Fibroblast of lung (primary cell): Measurements from ENCODE around the gene CSNK1G2. TPM values are rescaled to one million over a fixed set of nuclear protein-coding genes. Genes with fewer than 3 reads are reported as not detected.

Experiments used
- DNase-seq, 2 donors: peaks; one replicate each; pipeline versions ENCODE4 v3.0.0 to v3.0.0-alpha.2; 2010; ENCODE audit warnings: low read depth in 2 of 2
- H2AFZ ChIP-seq: 2 replicates; pipeline ENCODE4 v1.5.1; 2012; ENCODE audit warnings: low read length, control low read depth, inconsistent platforms
- H3K27ac ChIP-seq: 2 replicates; pipeline ENCODE4 v1.5.1; 2011; ENCODE audit warnings: low read length, control low read depth; ENCODE audit not compliant: insufficient read depth
- H3K27me3 ChIP-seq: 2 replicates; pipeline ENCODE4 v1.5.1; 2011; ENCODE audit warnings: mild to moderate bottlenecking, low read length; ENCODE audit not compliant: control insufficient read depth, insufficient read depth
- H3K36me3 ChIP-seq: 2 replicates; pipeline ENCODE4 v1.5.1; 2011; ENCODE audit warnings: low read length; ENCODE audit not compliant: control insufficient read depth, insufficient read depth
- H3K4me1 ChIP-seq: 2 replicates; pipeline ENCODE4 v1.5.1; 2011; ENCODE audit warnings: low read length; ENCODE audit not compliant: control insufficient read depth, insufficient read depth; ENCODE audit errors: extremely low read depth
- H3K4me2 ChIP-seq: 2 replicates; pipeline ENCODE4 v1.5.1; 2011; ENCODE audit warnings: low read length, control low read depth; ENCODE audit not compliant: insufficient read depth; ENCODE audit errors: extremely low read depth
- H3K4me3 ChIP-seq, 4 experiments: fragments of 200-600 bp in 1 of 4; sonication (generic) in 1 of 4; replicated peaks in 1 of 4; 2 replicates each; pipeline ENCODE4 v1.5.1; 2011 to 2016; ENCODE audit warnings: low read length in 4 of 4, low read depth in 3 of 4, mild to moderate bottlenecking in 3 of 4, control low read depth in 2 of 4, inconsistent platforms in 1 of 4, mixed read lengths in 1 of 4; ENCODE audit not compliant: insufficient read depth in 1 of 4; ENCODE audit errors: control extremely low read depth in 1 of 4
- H3K79me2 ChIP-seq: 2 replicates; pipeline ENCODE4 v1.5.1; 2012; ENCODE audit warnings: mild to moderate bottlenecking, low read length, inconsistent platforms; ENCODE audit not compliant: control insufficient read depth, insufficient read depth
- H3K9ac ChIP-seq: 2 replicates; pipeline ENCODE4 v1.5.1; 2011; ENCODE audit warnings: mild to moderate bottlenecking, low read length, control low read depth; ENCODE audit not compliant: insufficient read depth
- H3K9me3 ChIP-seq: 2 replicates; pipeline ENCODE4 v1.5.1; 2012; ENCODE audit warnings: low read depth, low read length; ENCODE audit not compliant: control insufficient read depth, insufficient read depth
- H4K20me1 ChIP-seq: 2 replicates; pipeline ENCODE4 v1.5.1; 2011; ENCODE audit warnings: low read length; ENCODE audit not compliant: control insufficient read depth, insufficient read depth; ENCODE audit errors: extremely low read depth
- EZH2 ChIP-seq: IDR thresholded peaks from 2 replicates; pipeline ENCODE4 v1.5.1; 2012; ENCODE audit warnings: low read length, control low read depth, mild to moderate bottlenecking; ENCODE audit errors: missing control alignments
- polyA plus RNA-seq, 2 donors: library from polyadenylated mRNA; depleted of rRNA in 1 of 2; stranded (reverse) in 1 of 2; unstranded in 1 of 2; fragments of >200 nt; gene quantifications; 2 replicates each; pipeline ENCODE4 v1.2.1, GENCODE V29; 2011 to 2012; ENCODE audit warnings: missing spikeins in 1 of 2
- total RNA-seq: library from RNA; depleted of rRNA; stranded (reverse); fragments of >200 nt; gene quantifications from 2 replicates; pipeline ENCODE4 v1.2.1, GENCODE V29; 2014
- TF ChIP-seq, protein P1 (sequence below), 2 donors: IDR thresholded peaks in 1 of 2; conservative IDR thresholded peaks in 1 of 2; 1 replicate in 1 of 2; 2 replicates in 1 of 2; pipeline ENCODE4 v1.5.1; 2011 to 2012; ENCODE audit warnings: low read length in 2 of 2, control low read depth in 1 of 2, inconsistent platforms in 1 of 2, low read depth in 1 of 2, mild to moderate bottlenecking in 1 of 2

The CSNK1G2 gene
- total and polyA plus RNA-seq, 2 donors (not counting 1 experiment from before 2014, with no cell fraction given): 21.2 to 58.6 TPM

DNA sequence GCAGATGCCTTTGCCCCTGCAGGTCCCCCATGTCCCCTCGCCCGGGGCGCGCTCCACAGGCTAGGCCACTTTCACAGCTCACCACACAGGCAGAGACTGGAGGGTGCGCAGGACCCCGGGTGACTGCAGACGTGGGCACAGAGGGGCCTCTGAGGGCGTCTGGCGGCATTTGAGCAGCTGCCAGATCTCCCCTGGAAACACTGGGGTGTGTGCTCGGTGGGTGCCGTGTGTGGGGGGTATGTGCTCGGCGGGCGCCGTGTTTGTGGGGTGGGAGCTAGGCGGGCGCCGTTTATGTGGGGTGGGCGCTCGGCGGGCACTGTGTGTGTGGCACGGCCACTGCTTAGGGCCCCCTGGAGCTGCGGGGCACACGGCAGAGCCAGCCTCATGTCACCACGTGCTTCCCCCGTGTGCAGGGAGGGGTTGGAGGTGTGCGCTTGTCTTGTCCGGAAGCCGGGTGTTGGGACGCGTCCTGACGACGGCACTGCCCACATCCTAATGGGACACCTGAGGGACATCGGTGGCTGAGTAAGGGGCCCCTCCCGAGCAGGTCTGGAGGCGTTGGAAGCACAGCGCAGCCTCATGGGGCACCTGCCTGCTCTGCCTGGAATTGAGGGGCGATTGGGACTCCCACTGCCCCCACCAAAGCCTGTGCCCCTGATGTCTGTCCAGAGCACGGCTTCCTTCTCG lies 16.7 kb downstream of the CSNK1G2 start:
- Histone ChIP-seq H3K4me2 (no peak overlapping the region), H4K20me1 (peaks cover 2% of the 10 kb centered on the region), H3K4me1 (no peaks in the 10 kb centered on the region), H3K79me2 (peaks cover 39% of the 10 kb centered on the region), H3K4me3 (no peak overlapping the region), H3K9me3 (no peaks in the 10 kb centered on the region), H2AFZ (no peak overlapping the region), H3K36me3 (peaks cover 3% of the 10 kb centered on the region), H3K27me3 (no peaks in the 10 kb centered on the region), H3K27ac (no peak overlapping the region), H3K9ac (no peak overlapping the region)
- DNase-seq: no peak
- TF ChIP-seq, protein P1, sequence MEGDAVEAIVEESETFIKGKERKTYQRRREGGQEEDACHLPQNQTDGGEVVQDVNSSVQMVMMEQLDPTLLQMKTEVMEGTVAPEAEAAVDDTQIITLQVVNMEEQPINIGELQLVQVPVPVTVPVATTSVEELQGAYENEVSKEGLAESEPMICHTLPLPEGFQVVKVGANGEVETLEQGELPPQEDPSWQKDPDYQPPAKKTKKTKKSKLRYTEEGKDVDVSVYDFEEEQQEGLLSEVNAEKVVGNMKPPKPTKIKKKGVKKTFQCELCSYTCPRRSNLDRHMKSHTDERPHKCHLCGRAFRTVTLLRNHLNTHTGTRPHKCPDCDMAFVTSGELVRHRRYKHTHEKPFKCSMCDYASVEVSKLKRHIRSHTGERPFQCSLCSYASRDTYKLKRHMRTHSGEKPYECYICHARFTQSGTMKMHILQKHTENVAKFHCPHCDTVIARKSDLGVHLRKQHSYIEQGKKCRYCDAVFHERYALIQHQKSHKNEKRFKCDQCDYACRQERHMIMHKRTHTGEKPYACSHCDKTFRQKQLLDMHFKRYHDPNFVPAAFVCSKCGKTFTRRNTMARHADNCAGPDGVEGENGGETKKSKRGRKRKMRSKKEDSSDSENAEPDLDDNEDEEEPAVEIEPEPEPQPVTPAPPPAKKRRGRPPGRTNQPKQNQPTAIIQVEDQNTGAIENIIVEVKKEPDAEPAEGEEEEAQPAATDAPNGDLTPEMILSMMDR (conservative IDR thresholded peaks at IDR 0.05 in 1 of 2, IDR thresholded peaks at IDR 0.05 in 1 of 2; ENCODE audit: low read depth in 1 of 2, low read length in 2 of 2): no peak
- TF ChIP-seq EZH2: no peak

DNA sequence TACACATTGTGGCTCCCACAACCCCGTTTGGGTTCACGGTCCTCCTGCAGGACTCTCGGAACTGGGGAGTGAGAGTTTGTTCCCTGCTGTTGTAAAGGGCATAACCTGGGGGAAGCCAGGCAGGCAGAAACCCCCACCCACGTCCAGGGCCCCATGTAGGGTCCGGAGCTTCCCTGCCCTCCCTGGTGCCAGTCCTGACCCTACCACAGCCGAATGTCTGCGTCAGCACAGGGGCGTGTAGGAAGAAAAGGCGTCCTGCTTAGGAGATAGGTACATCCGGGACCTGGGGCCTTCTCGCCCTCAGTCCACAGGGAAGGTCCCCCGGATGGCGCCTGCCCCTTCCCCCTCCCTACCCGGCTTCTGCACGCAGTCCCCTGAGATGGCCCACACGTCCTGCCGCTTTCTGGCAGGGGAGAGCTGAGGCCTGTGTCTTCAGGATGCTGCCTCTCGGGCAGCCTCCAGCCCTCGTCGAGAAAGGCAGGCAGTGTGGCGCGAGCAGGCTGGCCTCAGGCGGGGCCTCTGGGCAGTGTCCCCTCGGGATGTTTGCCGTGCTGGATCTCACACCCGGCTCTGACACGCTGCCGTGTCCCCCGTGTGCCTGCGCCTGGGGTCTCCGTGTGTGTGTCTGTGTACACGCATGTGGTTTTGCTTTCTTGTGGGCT lies 19.1 kb downstream of the CSNK1G2 start:
- DNase-seq: no peak
- H3K79me2 ChIP-seq: peaks cover 24% of the 10 kb centered on the region
- peaks cover 2% of the 10 kb centered on the region for H4K20me1 ChIP-seq

More for the DNA sequence above, 19.1 kb downstream of the CSNK1G2 start:
- Histone ChIP-seq H3K4me1 (no peaks in the 10 kb centered on the region), H3K36me3 (peaks cover 2% of the 10 kb centered on the region), H3K9ac (no peak overlapping the region), H3K4me2 (no peak overlapping the region), H3K9me3 (no peaks in the 10 kb centered on the region), H3K27me3 (no peaks in the 10 kb centered on the region), H3K27ac (no peak overlapping the region), H2AFZ (no peak overlapping the region), H3K4me3 (no peak overlapping the region)
- no peak for TF ChIP-seq EZH2
- TF ChIP-seq, protein P1 (conservative IDR thresholded peaks at IDR 0.05 in 1 of 2, IDR thresholded peaks at IDR 0.05 in 1 of 2; ENCODE audit: low read depth in 1 of 2, low read length in 2 of 2): no peak
